HepG2 (cell line): Measurements from ENCODE around the gene UTS2R. TPM values are rescaled to one million over a fixed set of nuclear protein-coding genes. Genes with fewer than 3 reads are reported as not detected.
A peak's percentile ranks its signal among the peaks of the same experiment; 100 is the strongest.

Experiments used
- ARHGAP35 ChIP-seq: sonication (generic); formaldehyde crosslinking; IDR thresholded peaks from 2 replicates; pipeline ENCODE4 v1.9.0; 2022; ENCODE audit warnings: mild to moderate bottlenecking, inconsistent platforms, moderate library complexity, missing genetic modification reagents, borderline replicate concordance
- BCL6 ChIP-seq: IDR thresholded peaks from 2 replicates; pipeline ENCODE4 v1.6.1; 2016; ENCODE audit warnings: missing genetic modification reagents, missing compliant biosample characterization
- ERF ChIP-seq: IDR thresholded peaks from 2 replicates; pipeline ENCODE4 v1.6.1; 2018; ENCODE audit warnings: missing biosample characterization, missing genetic modification reagents
- GABPB1 ChIP-seq: IDR thresholded peaks from 2 replicates; pipeline ENCODE4 v1.6.1; 2016; ENCODE audit warnings: mild to moderate bottlenecking, missing genetic modification reagents, moderate library complexity, missing compliant biosample characterization
- HMGXB4 ChIP-seq, 2 experiments: sonication (generic) in 1 of 2; formaldehyde crosslinking in 1 of 2; IDR thresholded peaks; 2 replicates each; pipeline versions ENCODE4 v1.4.0 to v1.6.1; 2018 to 2020; ENCODE audit warnings: missing genetic modification reagents in 2 of 2, borderline replicate concordance in 1 of 2, low read depth in 1 of 2, mild to moderate bottlenecking in 1 of 2, missing biosample characterization in 1 of 2
- HNRNPL ChIP-seq: fragments of 200-400 bp; formaldehyde crosslinking; IDR thresholded peaks from 2 replicates; pipeline ENCODE4 v1.6.1; 2017; ENCODE audit warnings: mild to moderate bottlenecking, low read depth, low read length
- IKZF4 ChIP-seq: sonication (generic); formaldehyde crosslinking; IDR thresholded peaks from 2 replicates; pipeline ENCODE4 v1.5.1; 2020; ENCODE audit warnings: borderline replicate concordance, mild to moderate bottlenecking, low read depth, missing genetic modification reagents; ENCODE audit errors: not compliant biosample characterization
- RBFOX2 ChIP-seq: fragments of 200-400 bp; formaldehyde crosslinking; IDR thresholded peaks from 2 replicates; pipeline ENCODE4 v1.6.1; 2017; ENCODE audit warnings: low read depth, mild to moderate bottlenecking, low read length
- SNAPC2 ChIP-seq: sonication (generic); formaldehyde crosslinking; IDR thresholded peaks from 2 replicates; pipeline ENCODE4 v1.8.1; 2022; ENCODE audit warnings: mild to moderate bottlenecking, missing genetic modification reagents
- SP5 ChIP-seq: IDR thresholded peaks from 2 replicates; pipeline ENCODE4 v1.6.1; 2016; ENCODE audit warnings: low read depth, borderline replicate concordance
- ZBED4 ChIP-seq: sonication (generic); formaldehyde crosslinking; IDR thresholded peaks from 2 replicates; pipeline ENCODE4 v1.4.0; 2020; ENCODE audit warnings: missing genetic modification reagents, borderline replicate concordance
- ZBTB20 ChIP-seq: sonication (generic); formaldehyde crosslinking; IDR thresholded peaks from 2 replicates; pipeline ENCODE4 v1.8.1; 2023; ENCODE audit warnings: missing genetic modification reagents, low read depth, mild to moderate bottlenecking, borderline replicate concordance
- ZBTB3 ChIP-seq: sonication (generic); formaldehyde crosslinking; IDR thresholded peaks from 2 replicates; pipeline ENCODE4 v1.4.0; 2020; ENCODE audit warnings: low read depth, mild to moderate bottlenecking, moderate library complexity, missing genetic modification reagents, borderline replicate concordance
- ZBTB49 ChIP-seq: sonication (generic); formaldehyde crosslinking; IDR thresholded peaks from 2 replicates; pipeline ENCODE4 v1.4.0; 2020; ENCODE audit warnings: missing genetic modification reagents, borderline replicate concordance
- ZNF430 ChIP-seq: sonication (generic); formaldehyde crosslinking; IDR thresholded peaks from 2 replicates; pipeline ENCODE4 v1.9.0; 2021; ENCODE audit warnings: mild to moderate bottlenecking, missing genetic modification reagents
- polyA plus RNA-seq, 8 experiments: library from polyadenylated mRNA; depleted of rRNA in 3 of 8; stranded (reverse) in 7 of 8; unstranded in 1 of 8; fragments of >200 nt; fragmentation: Illumina TruSeq in 4 of 8; extraction: Trizol in 4 of 8; gene quantifications; 2 replicates each; pipeline versions ENCODE4 v1.2.1 to v1.2.3, GENCODE V29; 2011 to 2016; ENCODE audit warnings: low read depth in 4 of 8, missing spikeins in 1 of 8, mixed read lengths in 1 of 8; ENCODE audit not compliant: insufficient read depth in 1 of 8
- total RNA-seq, 5 experiments: library from RNA; depleted of rRNA; stranded (reverse); fragments of >200 nt; fragmentation: Illumina TruSeq; extraction: Trizol; gene quantifications; 2 replicates each; pipeline ENCODE4 v1.2.3, GENCODE V29; 2016; ENCODE audit warnings: low read depth in 1 of 5
- TF ChIP-seq, protein P1 (sequence below): sonication (generic); formaldehyde crosslinking; IDR thresholded peaks from 2 replicates; pipeline ENCODE4 v1.4.0; 2020; ENCODE audit warnings: mild to moderate bottlenecking, missing genetic modification reagents
- TF ChIP-seq, protein P2 (sequence below): sonication (generic); formaldehyde crosslinking; conservative IDR thresholded peaks from 2 replicates; pipeline ENCODE4 v1.4.0; 2020; ENCODE audit warnings: missing genetic modification reagents

The UTS2R gene
- total and polyA plus RNA-seq, 2 of the 13 experiments (the other 11 are each of a cell fraction or from before 2014, with no cell fraction given), result 0.13 to 0.15 TPM

DNA sequence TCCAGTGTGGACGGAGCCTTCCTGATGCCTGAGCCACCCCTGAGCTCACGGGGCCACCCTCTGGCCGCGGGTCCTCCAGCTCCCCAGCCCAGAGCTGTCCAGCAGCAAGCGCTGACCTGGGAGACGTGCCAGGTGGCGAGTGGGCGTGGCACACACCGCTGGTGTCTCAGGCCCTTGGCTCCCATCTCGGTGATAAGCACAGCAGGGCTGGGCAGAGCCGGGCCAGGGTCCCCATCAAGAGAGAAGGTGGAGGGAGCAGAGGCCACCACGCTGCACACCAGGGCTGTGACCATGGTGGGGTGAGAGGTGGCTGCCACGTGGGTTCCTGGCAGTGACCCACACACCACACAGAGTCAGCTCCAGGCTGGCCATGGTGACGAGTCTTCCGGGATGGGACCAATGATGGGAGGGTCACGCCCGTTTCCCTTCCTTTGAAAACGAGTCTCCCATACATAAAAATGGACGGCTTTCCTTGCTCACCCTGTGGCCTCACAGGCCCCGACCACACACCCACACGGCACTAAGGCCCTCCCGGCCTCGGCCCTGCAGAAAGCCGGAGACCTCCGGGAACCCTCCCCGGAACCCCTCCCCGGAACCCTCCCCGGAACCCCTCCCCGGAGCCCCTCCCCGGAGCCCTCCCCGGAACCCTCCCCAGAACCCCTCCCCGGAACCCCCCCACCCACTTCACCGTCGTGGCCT is 16.8 kb downstream of the UTS2R start (continued):
- TF ChIP-seq IKZF4 (CRISPR knock-in tag) (peak; percentile 71), ZBTB49 (CRISPR knock-in tag) (0 out of 2 replicates have a peak, but pooled peaks have one; percentile 8), ZBTB3 (CRISPR knock-in tag) (no peak), RBFOX2 (no peak), ERF (CRISPR knock-in tag) (peak; percentile 72), SNAPC2 (CRISPR knock-in tag) (0 out of 2 replicates have a peak, but pooled peaks have one; percentile 53), ZBTB20 (CRISPR knock-in tag) (0 out of 2 replicates have a peak, but pooled peaks have one; percentile 44), BCL6 (peak; percentile 56; the same call in 1 of the 2 replicates), ZBED4 (CRISPR knock-in tag) (peak; percentile 29; the same call in 1 of the 2 replicates), ARHGAP35 (CRISPR knock-in tag) (peak; percentile 82; the same call in 1 of the 2 replicates), HNRNPL (peak; percentile 79), ZNF430 (no peak; the same call in 1 of the 2 replicates), HMGXB4 (CRISPR knock-in tag; IDR thresholded peaks at IDR 0.05; ENCODE audit: borderline replicate concordance in 1 of 2, low read depth in 1 of 2) (peak in 1 of 2 experiments; percentile 50; a peak in 1 of 4 replicates), SP5 (CRISPR knock-in tag) (peak; percentile 88), GABPB1 (CRISPR knock-in tag) (peak; percentile 55; the same call in 1 of the 2 replicates)
- TF ChIP-seq, protein P1, sequence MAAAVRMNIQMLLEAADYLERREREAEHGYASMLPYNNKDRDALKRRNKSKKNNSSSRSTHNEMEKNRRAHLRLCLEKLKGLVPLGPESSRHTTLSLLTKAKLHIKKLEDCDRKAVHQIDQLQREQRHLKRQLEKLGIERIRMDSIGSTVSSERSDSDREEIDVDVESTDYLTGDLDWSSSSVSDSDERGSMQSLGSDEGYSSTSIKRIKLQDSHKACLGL (CRISPR knock-in tag), result peak; percentile 78; the same call in 1 of the 2 replicates
- TF ChIP-seq, protein P2, sequence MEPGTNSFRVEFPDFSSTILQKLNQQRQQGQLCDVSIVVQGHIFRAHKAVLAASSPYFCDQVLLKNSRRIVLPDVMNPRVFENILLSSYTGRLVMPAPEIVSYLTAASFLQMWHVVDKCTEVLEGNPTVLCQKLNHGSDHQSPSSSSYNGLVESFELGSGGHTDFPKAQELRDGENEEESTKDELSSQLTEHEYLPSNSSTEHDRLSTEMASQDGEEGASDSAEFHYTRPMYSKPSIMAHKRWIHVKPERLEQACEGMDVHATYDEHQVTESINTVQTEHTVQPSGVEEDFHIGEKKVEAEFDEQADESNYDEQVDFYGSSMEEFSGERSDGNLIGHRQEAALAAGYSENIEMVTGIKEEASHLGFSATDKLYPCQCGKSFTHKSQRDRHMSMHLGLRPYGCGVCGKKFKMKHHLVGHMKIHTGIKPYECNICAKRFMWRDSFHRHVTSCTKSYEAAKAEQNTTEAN (CRISPR knock-in tag), result peak; percentile 65; the same call in 1 of the 2 replicates
